HEK293 (cell line): ENCODE results near the gene SWAP70.

Source experiments
- CTCF ChIA-PET: fragments of 350-600 bp; formaldehyde crosslinking; extraction: SDS; loops from one replicate; lab custom pipeline; 2021; ENCODE audit warnings: antibody characterized with exemption; lab: Yijun Ruan, JAX
- POLR2A ChIA-PET: fragments of 300-600 bp; formaldehyde crosslinking; extraction: SDS; loops from one replicate; lab custom pipeline; 2020; ENCODE audit warnings: antibody characterized with exemption, inconsistent platforms; lab: Yijun Ruan, JAX
- H3K27ac ChIP-seq: fragments of 200-500 bp; sonication (Bioruptor generic); 2 replicates; pipeline ENCODE4 v1.5.1; 2014; ENCODE audit warnings: low read depth, low read length, control low read depth, inconsistent platforms; ENCODE audit errors: extremely low read depth
- H3K36me3 ChIP-seq, 2 experiments: fragments of 200-500 bp in 1 of 2; sonication (Bioruptor generic) in 1 of 2; 1 replicate in 1 of 2; 2 replicates in 1 of 2; pipeline ENCODE4 v1.5.1; 2014 to 2017; ENCODE audit warnings: inconsistent platforms in 2 of 2, low read length in 2 of 2; ENCODE audit not compliant: control insufficient read depth in 2 of 2, insufficient read depth in 1 of 2
- H3K4me1 ChIP-seq: fragments of 200-500 bp; sonication (Bioruptor generic); 2 replicates; pipeline ENCODE4 v1.5.1; 2014; ENCODE audit warnings: mild to moderate bottlenecking, low read length, inconsistent platforms; ENCODE audit not compliant: control insufficient read depth, insufficient read depth
- H3K4me3 ChIP-seq: 2 replicates; pipeline ENCODE4 v1.5.1; 2011; ENCODE audit warnings: low read depth, mild to moderate bottlenecking, control low read depth, low read length, moderate library complexity
- H3K9me3 ChIP-seq: fragments of 200-500 bp; sonication (Bioruptor generic); 2 replicates; pipeline ENCODE4 v1.5.1; 2014; ENCODE audit warnings: low read depth, low read length, inconsistent platforms; ENCODE audit not compliant: control insufficient read depth, insufficient read depth
- EGR2 ChIP-seq: fragments of 450-650 bp; formaldehyde crosslinking; IDR thresholded peaks from 2 replicates; pipeline ENCODE4 v1.5.1; 2016; ENCODE audit warnings: low read depth, missing biosample characterization, missing genetic modification characterization
- KLF1 ChIP-seq: fragments of 450-650 bp; formaldehyde crosslinking; IDR thresholded peaks from 2 replicates; pipeline ENCODE4 v1.5.1; 2016; ENCODE audit warnings: missing biosample characterization, missing genetic modification characterization
- PRDM1 ChIP-seq: fragments of 450-650 bp; formaldehyde crosslinking; IDR thresholded peaks from 2 replicates; pipeline ENCODE4; 2016; ENCODE audit warnings: missing biosample characterization, missing genetic modification characterization
- SETDB1 ChIP-seq: IDR thresholded peaks from one replicate; pipeline ENCODE4 v1.6.1; 2017; ENCODE audit warnings: mild to moderate bottlenecking, low read length, moderate library complexity, mixed read lengths; ENCODE audit not compliant: insufficient read length
- ZBTB48 ChIP-seq: fragments of 450-650 bp; formaldehyde crosslinking; IDR thresholded peaks from 2 replicates; pipeline ENCODE4 v1.5.1; 2016; ENCODE audit warnings: missing biosample characterization, missing genetic modification characterization
- ZBTB8A ChIP-seq: fragments of 450-650 bp; formaldehyde crosslinking; IDR thresholded peaks from 2 replicates; pipeline ENCODE4 v1.5.1; 2016; ENCODE audit warnings: missing biosample characterization, missing genetic modification characterization
- ZFHX2 ChIP-seq: fragments of 450-650 bp; formaldehyde crosslinking; conservative IDR thresholded peaks from 2 replicates; pipeline ENCODE4 v1.5.1; 2016; ENCODE audit warnings: missing biosample characterization, missing genetic modification characterization
- ZNF10 ChIP-seq: fragments of 450-650 bp; formaldehyde crosslinking; IDR thresholded peaks from 2 replicates; pipeline ENCODE4 v1.5.1; 2017; ENCODE audit warnings: missing biosample characterization, missing genetic modification characterization
- ZNF146 ChIP-seq: fragments of 450-650 bp; formaldehyde crosslinking; IDR thresholded peaks from 2 replicates; pipeline ENCODE4 v1.5.1; 2016; ENCODE audit warnings: missing biosample characterization, missing genetic modification characterization
- ZNF184 ChIP-seq: fragments of 450-650 bp; IDR thresholded peaks from 2 replicates; pipeline ENCODE4 v1.5.1; 2018; ENCODE audit warnings: missing biosample characterization, mild to moderate bottlenecking, missing genetic modification characterization
- ZNF23 ChIP-seq: fragments of 450-650 bp; formaldehyde crosslinking; IDR thresholded peaks from 2 replicates; pipeline ENCODE4 v1.5.1; 2016; ENCODE audit warnings: missing biosample characterization, missing genetic modification characterization, borderline replicate concordance
- ZNF239 ChIP-seq: fragments of 450-650 bp; formaldehyde crosslinking; IDR thresholded peaks from 2 replicates; pipeline ENCODE4 v1.5.1; 2016; ENCODE audit warnings: missing biosample characterization, missing genetic modification characterization
- ZNF394 ChIP-seq: fragments of 450-650 bp; formaldehyde crosslinking; IDR thresholded peaks from 2 replicates; pipeline ENCODE4 v1.5.1; 2016; ENCODE audit warnings: missing biosample characterization, missing genetic modification characterization, mild to moderate bottlenecking, moderate library complexity, borderline replicate concordance
- ZNF423 ChIP-seq: fragments of 450-650 bp; formaldehyde crosslinking; IDR thresholded peaks from 2 replicates; pipeline ENCODE4 v1.5.1; 2016; ENCODE audit warnings: missing biosample characterization, missing genetic modification characterization
- ZNF530 ChIP-seq: fragments of 450-650 bp; formaldehyde crosslinking; IDR thresholded peaks from 2 replicates; pipeline ENCODE4 v1.5.1; 2016; ENCODE audit warnings: low read depth, missing biosample characterization, missing genetic modification characterization
- ZNF571 ChIP-seq: fragments of 450-650 bp; formaldehyde crosslinking; IDR thresholded peaks from 2 replicates; pipeline ENCODE4 v1.5.0; 2017; ENCODE audit warnings: missing biosample characterization, missing genetic modification characterization
- ZNF621 ChIP-seq: fragments of 450-650 bp; formaldehyde crosslinking; IDR thresholded peaks from 2 replicates; pipeline ENCODE4 v1.5.1; 2017; ENCODE audit warnings: missing biosample characterization, missing genetic modification characterization
- ZNF664 ChIP-seq: fragments of 450-650 bp; formaldehyde crosslinking; IDR thresholded peaks from 2 replicates; pipeline ENCODE4 v1.5.1; 2016; ENCODE audit warnings: missing biosample characterization, missing genetic modification characterization
- ZNF768 ChIP-seq: fragments of 450-650 bp; formaldehyde crosslinking; IDR thresholded peaks from 2 replicates; pipeline ENCODE4 v1.5.1; 2018; ENCODE audit warnings: missing biosample characterization, mild to moderate bottlenecking, missing genetic modification characterization
- ZNF791 ChIP-seq: fragments of 450-650 bp; formaldehyde crosslinking; IDR thresholded peaks from 2 replicates; pipeline ENCODE4 v1.5.1; 2016; ENCODE audit warnings: missing biosample characterization, missing genetic modification characterization

Gene SWAP70

GRCh38 chr11:9625162-9625561, 38.7 kb upstream of the SWAP70 start:
- POLR2A ChIA-PET = interaction anchor here (1.4 kb wide), 1 partner anchor 39 kb away, joined by 3 read pairs; the partner anchor contains the start of gene SWAP70

GRCh38 chr11:9625728-9626127, 38.1 kb upstream of the SWAP70 start:
- Histone ChIP-seq H3K27ac (no peak overlapping the region), H3K9me3 (no peaks in the 10 kb centered on the region), H3K4me1 (no peaks in the 10 kb centered on the region), H3K4me3 (no peak overlapping the region), H3K36me3 (no peaks in the 10 kb centered on the region)
- peak; percentile 46; the same call in 1 of the 2 replicates for TF ChIP-seq EGR2 (tag by site-specific recombination)
- TF ChIP-seq ZNF530 = no peak
- 0 out of 2 replicates have a peak, but pooled peaks have one; percentile 28 for TF ChIP-seq ZFHX2 (tag by site-specific recombination)
- ChIA-PET CTCF (no interaction called here), POLR2A (no interaction called here)

More at GRCh38 chr11:9625162-9625561, 38.7 kb upstream of the SWAP70 start:
- TF ChIP-seq SETDB1 (no peak), ZNF146 (no peak), ZNF10 (tag by site-specific recombination) (no peak), KLF1 (tag by site-specific recombination) (no peak), ZNF571 (tag by site-specific recombination) (no peak), ZNF23 (no peak)
- Histone ChIP-seq H3K27ac (no peak overlapping the region), H3K4me3 (no peak overlapping the region), H3K4me1 (no peaks in the 10 kb centered on the region), H3K36me3 (no peaks in the 10 kb centered on the region), H3K9me3 (no peaks in the 10 kb centered on the region)
- CTCF ChIA-PET = interaction anchor here (0.6 kb wide), 1 partner anchor 63 kb away, joined by 3 read pairs; no protein-coding TSS in a partner anchor

- H3K4me1 ChIP-seq = no peaks in the 10 kb centered on the region
- TF ChIP-seq ZBTB8A (tag by site-specific recombination) (no peak), ZNF423 (tag by site-specific recombination) (no peak), ZBTB48 (tag by site-specific recombination) (no peak), ZNF791 (no peak), PRDM1 (tag by site-specific recombination) (no peak), ZNF664 (tag by site-specific recombination) (peak; percentile 44; the same call in 1 of the 2 replicates)
- no peaks in the 10 kb centered on the region for H3K9me3 ChIP-seq
- H3K27ac ChIP-seq = no peak overlapping the region
- no peak overlapping the region for H3K4me3 ChIP-seq
- H3K36me3 ChIP-seq = no peaks in the 10 kb centered on the region
- CTCF ChIA-PET = interaction anchor here (0.6 to 1.0 kb wide), 2 partner anchors 92 to 1818 kb away, joined by 3 read pairs; no protein-coding TSS in a partner anchor
- POLR2A ChIA-PET = no interaction called here
These were observed 37.1 kb upstream of the SWAP70 start for GRCh38 chr11:9626496-9627394.

GRCh38 chr11:9629064-9629463, 34.8 kb upstream of the SWAP70 start:
- no peak overlapping the region for H3K27ac ChIP-seq
- H3K4me1 ChIP-seq = no peaks in the 10 kb centered on the region
- CTCF ChIA-PET = interaction anchor here (1.2 kb wide), 1 partner anchor 94 kb away, joined by 3 read pairs; no protein-coding TSS in a partner anchor
- POLR2A ChIA-PET = no interaction called here
- H3K36me3 ChIP-seq = no peaks in the 10 kb centered on the region
- no peak for TF ChIP-seq ZNF394
- no peak for TF ChIP-seq ZNF239 (tag by site-specific recombination)
- no peak for TF ChIP-seq PRDM1 (tag by site-specific recombination)
- no peak for TF ChIP-seq ZNF621 (tag by site-specific recombination)
- no peak for TF ChIP-seq ZNF768
- no peak for TF ChIP-seq ZNF184 (tag by site-specific recombination)
- H3K4me3 ChIP-seq = no peak overlapping the region
- H3K9me3 ChIP-seq = no peaks in the 10 kb centered on the region
